H1 (cell line): Measurements from ENCODE around the gene CISTR.

Source experiments
- CEBPB ChIP-seq: IDR thresholded peaks from 2 replicates; pipeline ENCODE4 v1.6.1; 2012; ENCODE audit warnings: low read depth, low read length
- CHD2 ChIP-seq: IDR thresholded peaks from 2 replicates; pipeline ENCODE4 v1.6.1; 2012; ENCODE audit warnings: low read length, improper control_type of control experiment
- EZH2 ChIP-seq: fragments of 200-600 bp; sonication (generic); IDR thresholded peaks from 2 replicates; pipeline ENCODE4 v1.7.1; 2012; ENCODE audit warnings: low read depth, mild to moderate bottlenecking, moderate library complexity, low read length, inconsistent platforms; ENCODE audit not compliant: severe bottlenecking
- FOSL1 ChIP-seq: IDR thresholded peaks from 2 replicates; pipeline ENCODE4 v1.6.1; 2011; ENCODE audit warnings: mild to moderate bottlenecking, low read depth, low read length, moderate library complexity; ENCODE audit not compliant: insufficient read depth
- JUND ChIP-seq: IDR thresholded peaks from 2 replicates; pipeline ENCODE4 v1.6.1; 2011; ENCODE audit warnings: mild to moderate bottlenecking, improper control_type of control experiment, low read length
- NRF1 ChIP-seq: IDR thresholded peaks from 2 replicates; pipeline ENCODE4 v1.6.1; 2011; ENCODE audit warnings: mild to moderate bottlenecking, low read depth, low read length, improper control_type of control experiment
- POLR2A ChIP-seq, 2 experiments: IDR thresholded peaks; 1 replicate in 1 of 2; 2 replicates in 1 of 2; pipeline ENCODE4 v1.6.1; 2011; ENCODE audit warnings: low read depth in 2 of 2, low read length in 2 of 2, mild to moderate bottlenecking in 2 of 2; ENCODE audit errors: control extremely low read depth in 1 of 2
- RNF2 ChIP-seq: fragments of 200-900, 300-1000 bp; sonication (generic); IDR thresholded peaks from 2 replicates; pipeline ENCODE4 v1.7.1; 2016; ENCODE audit warnings: borderline replicate concordance, low read depth, mild to moderate bottlenecking, antibody characterized with exemption, low read length; ENCODE audit not compliant: poor library complexity, severe bottlenecking; ENCODE audit errors: missing control alignments
- SRF ChIP-seq: IDR thresholded peaks from 2 replicates; pipeline ENCODE4 v1.6.1; 2011; ENCODE audit warnings: mild to moderate bottlenecking, low read depth, low read length, moderate library complexity
- TF ChIP-seq, protein P1 (sequence below), 3 experiments: IDR thresholded peaks; 1 replicate in 2 of 3; 2 replicates in 1 of 3; pipeline versions ENCODE4 v1.5.1 to v1.6.1; 2011; ENCODE audit warnings: low read length in 3 of 3, mild to moderate bottlenecking in 3 of 3, inconsistent platforms in 2 of 3, low read depth in 1 of 3, moderate library complexity in 1 of 3; ENCODE audit not compliant: insufficient read depth in 1 of 3; ENCODE audit errors: control extremely low read depth in 1 of 3
- TF ChIP-seq, protein P2 (sequence below): IDR thresholded peaks from 2 replicates; pipeline ENCODE4 v1.6.1; 2011; ENCODE audit warnings: low read depth, mild to moderate bottlenecking, low read length; ENCODE audit not compliant: insufficient read depth

DNA sequence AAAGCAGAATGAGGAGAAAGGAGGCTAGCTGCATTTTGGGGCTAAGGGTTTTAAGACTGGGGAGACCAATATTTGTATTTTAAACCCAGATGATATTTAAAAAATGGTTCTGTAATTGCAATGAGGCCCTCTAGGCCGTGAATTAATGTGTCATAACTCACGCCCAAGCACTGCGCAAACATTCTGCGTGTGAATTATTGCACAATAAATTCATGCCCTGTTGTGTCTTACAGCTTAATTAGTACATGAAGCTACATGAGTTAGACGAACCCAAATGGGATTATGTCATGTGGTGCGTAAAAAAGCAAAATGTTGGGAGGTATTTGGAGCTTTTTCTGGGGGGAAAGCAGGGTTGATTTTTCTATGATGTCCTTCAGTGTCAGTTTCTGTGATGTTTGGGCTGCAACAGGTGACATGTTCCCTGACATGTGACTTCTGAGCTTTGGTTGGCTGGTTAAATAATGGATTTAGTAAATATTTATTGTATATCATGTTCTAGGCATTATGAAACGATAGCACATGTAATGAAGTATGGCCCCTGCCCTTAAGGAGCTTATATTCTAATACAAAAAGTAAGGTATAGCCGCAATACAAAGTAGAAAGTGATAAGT, 30.4 kb upstream of the CISTR start:
- no peak for TF ChIP-seq CHD2
- peak; percentile 2; the same call in 1 of the 2 replicates for TF ChIP-seq CEBPB
- TF ChIP-seq NRF1, result no peak
- no peak for TF ChIP-seq SRF
- TF ChIP-seq, protein P1, sequence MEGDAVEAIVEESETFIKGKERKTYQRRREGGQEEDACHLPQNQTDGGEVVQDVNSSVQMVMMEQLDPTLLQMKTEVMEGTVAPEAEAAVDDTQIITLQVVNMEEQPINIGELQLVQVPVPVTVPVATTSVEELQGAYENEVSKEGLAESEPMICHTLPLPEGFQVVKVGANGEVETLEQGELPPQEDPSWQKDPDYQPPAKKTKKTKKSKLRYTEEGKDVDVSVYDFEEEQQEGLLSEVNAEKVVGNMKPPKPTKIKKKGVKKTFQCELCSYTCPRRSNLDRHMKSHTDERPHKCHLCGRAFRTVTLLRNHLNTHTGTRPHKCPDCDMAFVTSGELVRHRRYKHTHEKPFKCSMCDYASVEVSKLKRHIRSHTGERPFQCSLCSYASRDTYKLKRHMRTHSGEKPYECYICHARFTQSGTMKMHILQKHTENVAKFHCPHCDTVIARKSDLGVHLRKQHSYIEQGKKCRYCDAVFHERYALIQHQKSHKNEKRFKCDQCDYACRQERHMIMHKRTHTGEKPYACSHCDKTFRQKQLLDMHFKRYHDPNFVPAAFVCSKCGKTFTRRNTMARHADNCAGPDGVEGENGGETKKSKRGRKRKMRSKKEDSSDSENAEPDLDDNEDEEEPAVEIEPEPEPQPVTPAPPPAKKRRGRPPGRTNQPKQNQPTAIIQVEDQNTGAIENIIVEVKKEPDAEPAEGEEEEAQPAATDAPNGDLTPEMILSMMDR (IDR thresholded peaks at IDR 0.05; ENCODE audit: control extremely low read depth in 1 of 3, insufficient read depth in 1 of 3, low read depth in 1 of 3, low read length in 3 of 3), result no peak
- no peak for TF ChIP-seq POLR2A (IDR thresholded peaks at IDR 0.05; ENCODE audit: control extremely low read depth in 1 of 2, low read depth in 2 of 2, low read length in 2 of 2)
- no peak for TF ChIP-seq EZH2
- TF ChIP-seq, protein P2, sequence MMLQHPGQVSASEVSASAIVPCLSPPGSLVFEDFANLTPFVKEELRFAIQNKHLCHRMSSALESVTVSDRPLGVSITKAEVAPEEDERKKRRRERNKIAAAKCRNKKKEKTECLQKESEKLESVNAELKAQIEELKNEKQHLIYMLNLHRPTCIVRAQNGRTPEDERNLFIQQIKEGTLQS, result no peak
- TF ChIP-seq JUND, result no peak
- TF ChIP-seq FOSL1, result no peak
- no peak for TF ChIP-seq RNF2
